RWPE2 (cell line): ENCODE results near the gene HUS1.
"Not testable (repeated sequence)": the region's sequence is repeated elsewhere in the genome, so short reads cannot be mapped to it uniquely, and the experiment has no call there.

Experiments
- ATAC-seq: fragments of 200-7000 bp; cut with Tn5 transposase; 3 replicates; pipeline ENCODE4 v1.9.1; 2021; ENCODE audit warnings: low read depth
- DNase-seq: peaks from one replicate; pipeline ENCODE4 v3.0.0-alpha.2; 2020; ENCODE audit warnings: low spot score
- H3K27ac ChIP-seq: fragments of 450-650 bp; 2 replicates; pipeline ENCODE4 v1.5.1; 2017; ENCODE audit warnings: mild to moderate bottlenecking; ENCODE audit not compliant: poor library complexity, severe bottlenecking
- H3K27me3 ChIP-seq: fragments of 250-450 bp; sonication (Bioruptor Pico); 2 replicates; pipeline ENCODE4 v1.5.1; 2021; ENCODE audit warnings: mild to moderate bottlenecking, moderate library complexity; ENCODE audit not compliant: insufficient read depth, poor library complexity, severe bottlenecking
- H3K36me3 ChIP-seq: fragments of 250-450 bp; sonication (Bioruptor Pico); 2 replicates; pipeline ENCODE4 v1.5.1; 2020; ENCODE audit warnings: low read depth, mild to moderate bottlenecking, moderate library complexity
- H3K4me1 ChIP-seq: fragments of 250-450 bp; sonication (Bioruptor Pico); 2 replicates; pipeline ENCODE4 v1.5.1; 2021; ENCODE audit warnings: mild to moderate bottlenecking, moderate library complexity; ENCODE audit not compliant: insufficient read depth, poor library complexity, severe bottlenecking
- H3K4me3 ChIP-seq: fragments of 250-450 bp; sonication (Bioruptor Pico); 2 replicates; pipeline ENCODE4 v1.5.1; 2021; ENCODE audit warnings: mild to moderate bottlenecking, moderate library complexity; ENCODE audit not compliant: severe bottlenecking
- H3K9me3 ChIP-seq: fragments of 250-450 bp; sonication (Bioruptor Pico); 2 replicates; pipeline ENCODE4 v1.5.1; 2021; ENCODE audit warnings: mild to moderate bottlenecking, moderate library complexity; ENCODE audit not compliant: severe bottlenecking
- TF ChIP-seq, protein P1 (sequence below): fragments of 450-650 bp; IDR thresholded peaks from one replicate; pipeline ENCODE4 v1.5.1; 2017; ENCODE audit warnings: mild to moderate bottlenecking, moderate library complexity; ENCODE audit not compliant: poor library complexity, severe bottlenecking

Gene HUS1

GRCh38 chr7:47932016-47932415 lies 47.4 kb downstream of the HUS1 start:
- no peaks in the 10 kb centered on the region for H3K27me3 ChIP-seq
- TF ChIP-seq, protein P1, sequence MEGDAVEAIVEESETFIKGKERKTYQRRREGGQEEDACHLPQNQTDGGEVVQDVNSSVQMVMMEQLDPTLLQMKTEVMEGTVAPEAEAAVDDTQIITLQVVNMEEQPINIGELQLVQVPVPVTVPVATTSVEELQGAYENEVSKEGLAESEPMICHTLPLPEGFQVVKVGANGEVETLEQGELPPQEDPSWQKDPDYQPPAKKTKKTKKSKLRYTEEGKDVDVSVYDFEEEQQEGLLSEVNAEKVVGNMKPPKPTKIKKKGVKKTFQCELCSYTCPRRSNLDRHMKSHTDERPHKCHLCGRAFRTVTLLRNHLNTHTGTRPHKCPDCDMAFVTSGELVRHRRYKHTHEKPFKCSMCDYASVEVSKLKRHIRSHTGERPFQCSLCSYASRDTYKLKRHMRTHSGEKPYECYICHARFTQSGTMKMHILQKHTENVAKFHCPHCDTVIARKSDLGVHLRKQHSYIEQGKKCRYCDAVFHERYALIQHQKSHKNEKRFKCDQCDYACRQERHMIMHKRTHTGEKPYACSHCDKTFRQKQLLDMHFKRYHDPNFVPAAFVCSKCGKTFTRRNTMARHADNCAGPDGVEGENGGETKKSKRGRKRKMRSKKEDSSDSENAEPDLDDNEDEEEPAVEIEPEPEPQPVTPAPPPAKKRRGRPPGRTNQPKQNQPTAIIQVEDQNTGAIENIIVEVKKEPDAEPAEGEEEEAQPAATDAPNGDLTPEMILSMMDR = no peak
- H3K36me3 ChIP-seq = no peaks in the 10 kb centered on the region
- no peaks in the 10 kb centered on the region for H3K4me1 ChIP-seq
- ATAC-seq = no peak; the same call in 2 of the 3 replicates
- DNase-seq = no peak
- no peaks in the 10 kb centered on the region for H3K9me3 ChIP-seq
- no peak overlapping the region for H3K27ac ChIP-seq
- no peak overlapping the region for H3K4me3 ChIP-seq

- no peaks in the 10 kb centered on the region for H3K27me3 ChIP-seq
- TF ChIP-seq, protein P1 = no peak
- DNase-seq (no peak), ATAC-seq (no peak)
- H3K36me3 ChIP-seq = no peaks in the 10 kb centered on the region
- no peak overlapping the region for H3K27ac ChIP-seq
- no peak overlapping the region for H3K4me3 ChIP-seq
- no peaks in the 10 kb centered on the region for H3K9me3 ChIP-seq
- no peaks in the 10 kb centered on the region for H3K4me1 ChIP-seq
Observed at GRCh38 chr7:47931005-47932004, 48.1 kb downstream of the HUS1 start.

GRCh38 chr7:47924266-47924665 lies 55.1 kb downstream of the HUS1 start:
- H3K4me1 ChIP-seq = no peaks in the 10 kb centered on the region
- DNase-seq = no peak
- H3K9me3 ChIP-seq = no peaks in the 10 kb centered on the region
- H3K4me3 ChIP-seq = no peak overlapping the region
- H3K27me3 ChIP-seq = no peaks in the 10 kb centered on the region
- TF ChIP-seq, protein P1 = no peak
- H3K27ac ChIP-seq = no peak overlapping the region
- no peaks in the 10 kb centered on the region for H3K36me3 ChIP-seq
- no peak for ATAC-seq

DNA sequence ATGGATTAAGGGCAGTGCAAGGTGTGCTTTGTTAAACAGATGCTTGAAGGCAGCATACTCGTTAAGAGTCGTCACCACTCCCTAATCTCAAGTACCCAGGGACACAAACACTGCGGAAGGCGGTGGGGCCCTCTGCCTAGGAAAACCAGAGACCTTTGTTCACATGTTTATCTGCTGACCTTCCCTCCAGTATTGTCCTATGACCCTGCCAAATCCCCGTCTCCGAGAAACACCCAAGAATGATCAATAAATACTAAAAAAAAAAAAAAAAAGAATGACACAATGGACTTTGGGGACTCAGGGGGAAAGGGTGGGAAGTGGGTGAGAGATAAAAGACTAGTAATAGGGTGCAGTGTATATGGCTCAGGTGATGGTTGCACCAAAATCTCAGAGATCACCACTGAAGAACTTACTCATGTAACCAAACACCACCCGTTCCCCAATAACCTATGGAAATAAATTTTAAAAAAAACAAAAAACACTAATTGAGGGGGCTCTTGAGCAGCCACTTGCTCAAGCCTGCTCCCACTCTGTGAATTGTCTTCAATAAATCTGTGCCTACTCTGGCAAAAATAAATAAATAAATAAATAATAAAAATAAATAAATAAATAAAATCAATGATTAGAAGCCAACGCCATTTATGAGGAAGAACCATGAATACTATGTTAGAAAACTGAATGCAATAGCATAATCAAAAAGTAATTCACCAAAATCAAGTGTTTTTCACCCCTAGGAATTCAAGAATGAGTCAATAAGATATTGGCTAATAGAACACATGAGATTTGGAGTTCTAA lies 56.1 kb downstream of the HUS1 start:
- ATAC-seq, H3K27me3 ChIP-seq, DNase-seq, H3K9me3 ChIP-seq, H3K4me1 ChIP-seq, H3K36me3 ChIP-seq, H3K27ac ChIP-seq, H3K4me3 ChIP-seq: not testable (repeated sequence)

GRCh38 chr7:47916514-47916913 lies 62.9 kb downstream of the HUS1 start:
- not testable (repeated sequence) for H3K4me1 ChIP-seq, H3K27me3 ChIP-seq, DNase-seq, H3K36me3 ChIP-seq, H3K27ac ChIP-seq, H3K9me3 ChIP-seq, H3K4me3 ChIP-seq, ATAC-seq
